Ascending aorta (tissue), 2 donors: ENCODE measurements around the gene SLC2A4RG. TPM values are rescaled to one million over a fixed set of nuclear protein-coding genes. Genes with fewer than 3 reads are reported as not detected.

ENCODE experiments used
- DNase-seq, 2 donors: peaks; one replicate each; pipeline ENCODE4 v3.0.0-alpha.2; 2019; ENCODE audit warnings: low spot score in 2 of 2
- H3K27ac ChIP-seq, 2 donors: fragments of 200-600 bp; sonication (generic); one replicate each; pipeline ENCODE4 v1.5.1; 2016 to 2017; ENCODE audit warnings: mild to moderate bottlenecking in 1 of 2
- H3K27me3 ChIP-seq: fragments of 200-600 bp; sonication (generic); one replicate; pipeline ENCODE4 v1.5.1; 2017
- H3K36me3 ChIP-seq, 2 donors: fragments of 200-600 bp; sonication (generic); one replicate each; pipeline ENCODE4 v1.5.1; 2016
- H3K4me1 ChIP-seq, 2 donors: fragments of 200-600 bp; sonication (generic); one replicate each; pipeline ENCODE4 v1.5.1; 2016 to 2017; ENCODE audit warnings: mild to moderate bottlenecking in 1 of 2
- H3K4me3 ChIP-seq, 2 donors: fragments of 200-600 bp; sonication (generic); one replicate each; pipeline ENCODE4 v1.5.1; 2016 to 2017; ENCODE audit warnings: mild to moderate bottlenecking in 1 of 2
- H3K9me3 ChIP-seq, 2 donors: fragments of 200-600 bp; sonication (generic); one replicate each; pipeline ENCODE4 v1.5.1; 2016
- CTCF ChIP-seq, 3 experiments: fragments of 200-600 bp in 2 of 3; fragments of 450-650 bp in 1 of 3; sonication (generic) in 2 of 3; IDR thresholded peaks; one replicate each; pipeline ENCODE4 v1.5.1; 2016 to 2019; ENCODE audit warnings: antibody characterized with exemption in 3 of 3, mild to moderate bottlenecking in 1 of 3, moderate library complexity in 1 of 3
- intact Hi-C: fragments of 100-400 bp; cut with DNase I; formaldehyde crosslinking; loops from one replicate; pipeline ENCODE4 v1.15.1; 2023
- total RNA-seq: library from RNA; depleted of rRNA; stranded (reverse); fragments of >200 nt; gene quantifications from one replicate; pipeline ENCODE4 v1.1.0, GENCODE V29; 2016

SLC2A4RG gene
- total RNA-seq, 1 donor from 2014 or later = 114 TPM

- peaks cover 30 to 36% of the 10 kb centered on the region in 2 donors for H3K36me3 ChIP-seq
- no peaks in the 10 kb centered on the region for H3K9me3 ChIP-seq
- H3K27ac ChIP-seq = no peak overlapping the region
- DNase-seq = peak in 1 of 2 donors; percentile 59
- H3K4me3 ChIP-seq = no peak overlapping the region
- H3K4me1 ChIP-seq = peaks cover 6 to 14% of the 10 kb centered on the region in 2 donors
- no peak for TF ChIP-seq CTCF (IDR thresholded peaks at IDR 0.05)
- intact Hi-C loops = loop anchor here (2.0 kb wide), 1 partner anchor 23 kb away; no protein-coding TSS in a partner anchor
- no peaks in the 10 kb centered on the region for H3K27me3 ChIP-seq
Observed at GRCh38 chr20:63705232-63706026, 34.1 kb upstream of the SLC2A4RG start.

- Histone ChIP-seq H3K4me3 (peak overlapping the region in 1 of 2 donors; percentile 80), H3K27ac (peak overlapping the region; percentile 86 to 94), H3K4me1 (peaks cover 6 to 14% of the 10 kb centered on the region in 2 donors), H3K27me3 (no peaks in the 10 kb centered on the region), H3K36me3 (peaks cover 30 to 36% of the 10 kb centered on the region in 2 donors), H3K9me3 (no peaks in the 10 kb centered on the region)
- TF ChIP-seq CTCF (IDR thresholded peaks at IDR 0.05) = no peak
- intact Hi-C loops = loop anchor here (2.0 kb wide), 1 partner anchor 23 kb away; no protein-coding TSS in a partner anchor
- DNase-seq = peak in 1 of 2 donors; percentile 58
Observed at GRCh38 chr20:63706027-63706695, 33.4 kb upstream of the SLC2A4RG start.

GRCh38 chr20:63706852-63707557 is 32.6 kb upstream of the SLC2A4RG start:
- H3K36me3 ChIP-seq = peaks cover 32 to 38% of the 10 kb centered on the region in 2 donors
- H3K9me3 ChIP-seq = no peaks in the 10 kb centered on the region
- intact Hi-C loops = loop anchor here (1.0 to 2.0 kb wide), 2 partner anchors 24 to 49 kb away; partner anchors contain the start of gene RTEL1
- peaks cover 6 to 14% of the 10 kb centered on the region in 2 donors for H3K4me1 ChIP-seq
- no peak for TF ChIP-seq CTCF (IDR thresholded peaks at IDR 0.05)
- DNase-seq = peak in 1 of 2 donors; percentile 70
- no peaks in the 10 kb centered on the region for H3K27me3 ChIP-seq
- peak overlapping the region; percentile 80 to 88 for H3K4me3 ChIP-seq
- peak overlapping the region; percentile 86 to 94 for H3K27ac ChIP-seq

GRCh38 chr20:63707558-63708300 is 31.8 kb upstream of the SLC2A4RG start, which contains the start of the genes ARFRP1 and ZGPAT:
TSS of gene ARFRP1 (minus strand) at chr20:63707976. CDS start at chr20:63707091, 885 bp downstream.
TSS of gene ZGPAT (plus strand) at chr20:63708039. CDS start at chr20:63708581, 542 bp downstream.
- Histone ChIP-seq H3K36me3 (peaks cover 33 to 45% of the 10 kb centered on the region in 2 donors), H3K27me3 (no peaks in the 10 kb centered on the region), H3K9me3 (no peaks in the 10 kb centered on the region), H3K27ac (peak within 1 kb of the TSS; percentile 86 to 94), H3K4me3 (peak within 1 kb of the TSS; percentile 80 to 88), H3K4me1 (peaks cover 6 to 14% of the 10 kb centered on the region in 2 donors)
- TF ChIP-seq CTCF (IDR thresholded peaks at IDR 0.05) = no peak
- peak in 1 of 2 donors; percentile 94 for DNase-seq
- intact Hi-C loops = loop anchor here (1.0 to 2.0 kb wide), 3 partner anchors 25 to 49 kb away; partner anchors contain the start of genes RTEL1 and SLC2A4RG
